Measurements from ENCODE around the gene XBP1.
"Not testable (repeated sequence)": the region's sequence is repeated elsewhere in the genome, so short reads cannot be mapped to it uniquely, and the experiment has no call there.

The XBP1 gene

GRCh38 chr22:28800308-28801041 is at the start of gene XBP1:
Gene XBP1 (minus strand): TSS chr22:28800569.
- peak; percentile 89 for DNase-seq

GRCh38 chr22:28846994-28847393 is 46.6 kb upstream of the XBP1 start:
- no peak for DNase-seq

GRCh38 chr22:28844277-28844676 is 43.9 kb upstream of the XBP1 start:
- DNase-seq: not testable (repeated sequence)

GRCh38 chr22:28843633-28844032 is 43.3 kb upstream of the XBP1 start:
- DNase-seq: no peak

- DNase-seq: no peak
These were observed 40.7 kb upstream of the XBP1 start for GRCh38 chr22:28841111-28841510.

- no peak for DNase-seq
These were observed 38.6 kb upstream of the XBP1 start for GRCh38 chr22:28838971-28839370.

- DNase-seq: no peak
These were observed 37.3 kb upstream of the XBP1 start for GRCh38 chr22:28837640-28838039.

GRCh38 chr22:28835630-28836189 is 35.3 kb upstream of the XBP1 start:
- no peak for DNase-seq

- DNase-seq: no peak
These were observed 33.0 kb upstream of the XBP1 start for GRCh38 chr22:28833276-28833923.

- DNase-seq: no peak
These were observed 32.4 kb upstream of the XBP1 start for GRCh38 chr22:28832731-28833130.

GRCh38 chr22:28831140-28832072 is 31.0 kb upstream of the XBP1 start:
- no peak for DNase-seq

- no peak for DNase-seq
These were observed 30.1 kb upstream of the XBP1 start for GRCh38 chr22:28830441-28830840.

GRCh38 chr22:28829358-28830181 is 29.2 kb upstream of the XBP1 start:
- DNase-seq: peak; percentile 85

GRCh38 chr22:28826921-28827320 is 26.6 kb upstream of the XBP1 start:
- DNase-seq: no peak

- not testable (repeated sequence) for DNase-seq
These were observed 26.1 kb upstream of the XBP1 start for GRCh38 chr22:28826430-28826829.

- DNase-seq: not testable (repeated sequence)
These were observed 24.1 kb upstream of the XBP1 start for GRCh38 chr22:28824455-28824854.

GRCh38 chr22:28822930-28823551 is 22.7 kb upstream of the XBP1 start:
- DNase-seq: peak; percentile 64

GRCh38 chr22:28821452-28821851 is 21.1 kb upstream of the XBP1 start:
- no peak for DNase-seq

GRCh38 chr22:28820885-28821284 is 20.5 kb upstream of the XBP1 start:
- no peak for DNase-seq

- no peak for DNase-seq
These were observed 19.1 kb upstream of the XBP1 start for GRCh38 chr22:28819253-28820096.
